ENCODE results near the gene HMCN2.

Gene HMCN2

DNA sequence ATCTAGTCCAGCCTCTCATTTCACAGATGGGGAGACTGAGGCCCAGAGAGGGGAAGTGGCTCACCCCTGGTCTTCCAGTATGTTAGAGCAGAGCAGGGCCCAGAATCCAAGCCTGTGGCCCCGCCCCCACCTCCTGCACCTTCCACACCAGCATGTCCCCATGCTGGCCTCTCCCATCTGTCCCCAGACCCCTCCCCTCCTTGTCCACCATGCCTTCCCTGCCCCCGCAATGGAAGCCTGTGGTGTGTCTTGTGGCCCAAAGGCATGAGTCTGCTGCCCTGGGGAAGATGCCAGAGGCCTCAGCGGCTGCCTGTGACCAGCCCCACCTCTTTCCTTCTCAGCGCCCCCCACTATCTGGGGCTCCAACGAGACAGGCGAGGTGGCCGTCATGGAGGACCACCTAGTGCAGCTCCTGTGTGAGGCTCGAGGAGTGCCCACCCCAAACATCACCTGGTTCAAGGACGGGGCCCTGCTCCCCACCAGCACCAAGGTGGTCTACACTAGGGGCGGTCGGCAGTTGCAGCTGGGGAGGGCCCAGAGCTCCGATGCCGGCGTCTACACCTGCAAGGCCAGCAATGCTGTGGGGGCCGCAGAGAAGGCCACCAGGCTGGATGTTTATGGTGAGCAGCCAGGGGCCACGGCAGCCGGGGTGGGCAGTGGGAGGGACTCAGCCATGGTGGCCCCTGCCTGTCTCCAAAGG, 87.2 kb downstream of the HMCN2 start:
- TF ChIP-seq CTCF (IDR thresholded peaks at IDR 0.05; ENCODE audit: low read depth, low read length) = no peak
- no peaks in the 10 kb centered on the region for H3K36me3 ChIP-seq
- H3K27me3 ChIP-seq = no peaks in the 10 kb centered on the region
- H3K9me3 ChIP-seq = no peaks in the 10 kb centered on the region
- H3K4me1 ChIP-seq = no peaks in the 10 kb centered on the region
- DNase-seq = no peak
- H3K4me3 ChIP-seq (ENCODE audit: low read depth, low read length) = no peak overlapping the region

- Histone ChIP-seq H3K4me1 (no peaks in the 10 kb centered on the region), H3K36me3 (no peaks in the 10 kb centered on the region), H3K9me3 (no peaks in the 10 kb centered on the region), H3K27me3 (no peaks in the 10 kb centered on the region), H3K4me3 (ENCODE audit: low read depth, low read length) (no peak overlapping the region)
- no peak for TF ChIP-seq CTCF (IDR thresholded peaks at IDR 0.05; ENCODE audit: low read depth, low read length)
- DNase-seq = no peak
Observed at GRCh38 chr9:130354378-130354777, 88.8 kb downstream of the HMCN2 start.

DNA sequence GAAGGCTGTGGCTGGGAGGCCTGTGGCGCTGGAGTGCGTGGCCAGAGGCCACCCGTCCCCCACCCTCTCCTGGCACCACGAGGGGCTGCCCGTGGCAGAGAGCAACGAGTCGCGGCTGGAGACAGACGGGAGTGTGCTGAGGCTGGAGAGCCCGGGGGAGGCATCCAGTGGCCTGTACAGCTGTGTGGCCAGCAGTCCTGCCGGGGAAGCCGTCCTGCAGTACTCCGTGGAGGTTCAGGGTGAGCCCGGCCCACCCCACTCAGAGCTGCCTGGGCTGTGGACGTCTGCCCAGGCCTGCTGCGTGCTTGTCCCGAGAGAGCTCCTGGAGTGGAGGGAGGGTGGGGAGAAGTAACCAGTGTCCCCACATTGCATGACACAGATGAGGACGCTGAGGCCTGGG, 89.2 kb downstream of the HMCN2 start:
- H3K4me1 ChIP-seq = no peaks in the 10 kb centered on the region
- H3K27me3 ChIP-seq = no peaks in the 10 kb centered on the region
- no peaks in the 10 kb centered on the region for H3K36me3 ChIP-seq
- H3K9me3 ChIP-seq = no peaks in the 10 kb centered on the region
- no peak overlapping the region for H3K4me3 ChIP-seq (ENCODE audit: low read depth, low read length)
- TF ChIP-seq CTCF (IDR thresholded peaks at IDR 0.05; ENCODE audit: low read depth, low read length) = no peak
- no peak for DNase-seq

DNA sequence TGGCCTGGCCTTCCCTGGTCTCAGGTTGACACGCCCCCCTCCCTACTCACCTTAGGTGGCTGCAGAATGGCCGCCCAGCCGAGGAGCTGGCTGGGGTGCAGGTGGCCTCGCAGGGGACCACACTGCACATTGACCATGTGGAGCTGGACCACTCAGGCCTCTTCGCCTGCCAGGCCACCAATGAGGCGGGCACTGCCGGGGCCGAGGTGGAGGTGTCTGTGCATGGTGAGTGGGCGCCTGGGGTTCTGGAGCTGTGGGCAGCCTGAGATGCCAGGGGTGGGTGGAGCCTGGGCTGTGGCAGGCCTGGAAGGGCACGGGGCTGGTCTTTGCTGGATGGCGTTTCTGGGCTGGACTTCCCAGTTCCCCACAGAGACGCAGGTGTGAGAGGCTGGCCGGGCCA, 90.5 kb downstream of the HMCN2 start:
- no peaks in the 10 kb centered on the region for H3K9me3 ChIP-seq
- no peak overlapping the region for H3K4me3 ChIP-seq (ENCODE audit: low read depth, low read length)
- no peaks in the 10 kb centered on the region for H3K4me1 ChIP-seq
- no peak for DNase-seq
- H3K36me3 ChIP-seq = no peaks in the 10 kb centered on the region
- H3K27me3 ChIP-seq = no peaks in the 10 kb centered on the region
- TF ChIP-seq CTCF (IDR thresholded peaks at IDR 0.05; ENCODE audit: low read depth, low read length) = no peak

DNA sequence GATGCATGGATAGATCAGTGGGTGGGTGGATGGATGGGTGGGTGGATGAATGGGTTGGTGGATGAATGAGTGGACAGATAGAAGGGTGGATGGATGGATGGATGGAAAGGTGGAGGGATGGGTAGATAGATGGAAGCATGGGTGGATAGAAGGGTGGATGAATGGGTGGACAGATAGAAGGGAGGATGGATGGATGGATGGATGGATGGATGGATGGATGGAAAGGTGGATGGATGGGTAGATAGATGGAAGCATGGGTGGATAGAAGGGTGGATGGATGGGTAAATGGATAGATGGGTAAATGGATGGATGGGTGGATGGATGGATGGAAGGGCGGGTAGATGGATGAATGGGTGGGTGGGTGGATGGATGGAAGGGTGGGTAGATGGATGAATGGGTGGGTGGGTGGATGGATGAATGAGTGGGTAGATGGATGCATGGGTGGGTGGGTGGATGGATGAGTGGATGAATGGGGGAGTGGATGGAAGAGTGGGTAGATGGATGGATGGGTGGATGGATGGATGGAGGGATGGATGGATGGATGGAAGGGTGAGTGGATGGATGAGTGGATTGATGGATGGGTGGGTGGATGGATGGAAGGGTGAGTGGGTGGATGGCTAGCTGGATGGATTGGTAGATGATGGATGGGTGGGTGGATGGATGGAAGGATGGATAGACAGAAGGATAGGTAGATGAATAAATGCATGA, 91.5 kb downstream of the HMCN2 start:
- Histone ChIP-seq H3K4me3 (ENCODE audit: low read depth, low read length) (no peak overlapping the region), H3K36me3 (no peaks in the 10 kb centered on the region), H3K27me3 (no peaks in the 10 kb centered on the region), H3K4me1 (no peaks in the 10 kb centered on the region), H3K9me3 (no peaks in the 10 kb centered on the region)
- no peak for TF ChIP-seq CTCF (IDR thresholded peaks at IDR 0.05; ENCODE audit: low read depth, low read length)
- DNase-seq = no peak

DNA sequence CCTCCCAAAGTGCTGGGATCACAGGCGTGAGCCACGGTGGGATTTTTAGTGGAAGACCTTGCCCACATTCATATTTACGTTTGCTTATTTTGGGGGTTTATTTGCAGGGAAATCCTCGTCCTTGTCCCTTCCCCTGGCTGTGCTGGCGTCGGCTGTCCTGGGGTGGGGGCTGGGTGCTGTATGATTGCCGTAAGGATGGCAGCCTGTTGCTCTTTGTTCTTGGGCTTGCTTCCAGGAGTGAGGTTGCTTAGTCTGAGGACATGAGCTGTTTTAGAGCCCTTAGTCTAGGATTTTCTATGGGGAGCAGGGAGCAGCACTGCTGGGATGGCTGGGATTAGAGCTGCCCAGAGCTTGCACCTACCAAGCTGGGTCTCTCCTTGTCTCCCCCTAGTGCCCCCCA, 93.4 kb downstream of the HMCN2 start:
- Histone ChIP-seq H3K4me1 (no peaks in the 10 kb centered on the region), H3K9me3 (no peaks in the 10 kb centered on the region), H3K4me3 (ENCODE audit: low read depth, low read length) (no peak overlapping the region), H3K36me3 (no peaks in the 10 kb centered on the region), H3K27me3 (no peaks in the 10 kb centered on the region)
- DNase-seq = no peak
- no peak for TF ChIP-seq CTCF (IDR thresholded peaks at IDR 0.05; ENCODE audit: low read depth, low read length)

Data from BE2C (cell line).